HG03060 (cell line): ENCODE measurements around the gene WDR6.

Experiments used
- ATAC-seq: cut with Tn5 transposase; IDR thresholded peaks from one replicate; pipeline ENCODE4 v1.9.1; 2021; ENCODE audit warnings: low read depth, moderate number of reproducible peaks; ENCODE audit not compliant: unreplicated experiment

WDR6 gene

GRCh38 chr3:49007068-49007770, at the start of gene WDR6:
WDR6 (plus strand) TSS chr3:49007391; CDS start chr3:49007432, 41 bp downstream.
- peak; percentile 75 for ATAC-seq

- no peak for ATAC-seq
These were observed 46.3 kb upstream of the WDR6 start for GRCh38 chr3:48960841-48961413.

GRCh38 chr3:48962340-48962739, 44.9 kb upstream of the WDR6 start:
- ATAC-seq, result no peak

- ATAC-seq, result no peak
These were observed 44.3 kb upstream of the WDR6 start for GRCh38 chr3:48962939-48963338.

GRCh38 chr3:48963591-48963990, 43.6 kb upstream of the WDR6 start:
- ATAC-seq, result no peak

GRCh38 chr3:48966367-48966766, 40.8 kb upstream of the WDR6 start:
- no peak for ATAC-seq

GRCh38 chr3:48966876-48967361, 40.3 kb upstream of the WDR6 start:
- ATAC-seq, result no peak

GRCh38 chr3:48970586-48970985, 36.6 kb upstream of the WDR6 start:
- no peak for ATAC-seq

- ATAC-seq, result no peak
These were observed 32.9 kb upstream of the WDR6 start for GRCh38 chr3:48974076-48974864.

- ATAC-seq, result no peak
These were observed 27.7 kb upstream of the WDR6 start for GRCh38 chr3:48979451-48979850.

- ATAC-seq, result no peak
These were observed 26.9 kb upstream of the WDR6 start for GRCh38 chr3:48980295-48980694.

GRCh38 chr3:48982016-48982415, 25.2 kb upstream of the WDR6 start:
- ATAC-seq, result no peak

- no peak for ATAC-seq
These were observed 24.5 kb upstream of the WDR6 start for GRCh38 chr3:48982686-48983085.

GRCh38 chr3:48983096-48983495, 24.1 kb upstream of the WDR6 start:
- no peak for ATAC-seq

- no peak for ATAC-seq
These were observed 22.5 kb upstream of the WDR6 start for GRCh38 chr3:48984663-48985062.

- no peak for ATAC-seq
These were observed 21.3 kb upstream of the WDR6 start for GRCh38 chr3:48985831-48986376.

- ATAC-seq, result no peak
These were observed 17.9 kb upstream of the WDR6 start for GRCh38 chr3:48989126-48989795.

GRCh38 chr3:48989796-48990635, 17.2 kb upstream of the WDR6 start, which contains the start of gene P4HTM:
P4HTM (plus strand) TSS chr3:48990241; CDS start chr3:48990257, 16 bp downstream.
- ATAC-seq, result no peak

GRCh38 chr3:48990636-48991469, 16.3 kb upstream of the WDR6 start:
- no peak for ATAC-seq
